ENCODE data around the gene SS18L1.
"Not testable (repeated sequence)": the region's sequence is repeated elsewhere in the genome, so short reads cannot be mapped to it uniquely, and the experiment has no call there.

SS18L1 gene

GRCh38 chr20:62143081-62143956, at the start of gene SS18L1, which contains the start of gene PSMA7:
Gene SS18L1, plus strand, starts transcription at chr20:62143769. Its CDS starts 52 bp downstream, at chr20:62143821.
Gene PSMA7, minus strand, starts transcription at chr20:62143394. Its CDS starts 91 bp downstream, at chr20:62143303.
- DNase-seq = peak; percentile 69 to 77

- DNase-seq = no peak
These were observed 46.9 kb upstream of the SS18L1 start for GRCh38 chr20:62096421-62097380.

GRCh38 chr20:62097881-62098407, 45.6 kb upstream of the SS18L1 start:
- DNase-seq = no peak

- DNase-seq = no peak
These were observed 42.5 kb upstream of the SS18L1 start for GRCh38 chr20:62101078-62101477.

GRCh38 chr20:62103508-62104233, 39.9 kb upstream of the SS18L1 start:
- no peak for DNase-seq

- no peak for DNase-seq
These were observed 39.3 kb upstream of the SS18L1 start for GRCh38 chr20:62104234-62104789.

- DNase-seq = no peak
These were observed 38.7 kb upstream of the SS18L1 start for GRCh38 chr20:62104791-62105345.

GRCh38 chr20:62105592-62105991, 38.0 kb upstream of the SS18L1 start:
- no peak for DNase-seq

- DNase-seq = no peak
These were observed 32.4 kb upstream of the SS18L1 start for GRCh38 chr20:62111148-62111547.

- DNase-seq = no peak
These were observed 31.2 kb upstream of the SS18L1 start for GRCh38 chr20:62112368-62112767.

- DNase-seq = no peak
These were observed 28.7 kb upstream of the SS18L1 start for GRCh38 chr20:62114894-62115293.

- DNase-seq = not testable (repeated sequence)
These were observed 27.7 kb upstream of the SS18L1 start for GRCh38 chr20:62115800-62116407.

- no peak for DNase-seq
These were observed 26.8 kb upstream of the SS18L1 start for GRCh38 chr20:62116558-62117361.

GRCh38 chr20:62117362-62117646, 26.3 kb upstream of the SS18L1 start:
- DNase-seq = no peak

- DNase-seq = no peak
These were observed 25.9 kb upstream of the SS18L1 start for GRCh38 chr20:62117658-62118057.

GRCh38 chr20:62118113-62119043, 25.2 kb upstream of the SS18L1 start:
- no peak for DNase-seq

- DNase-seq = no peak
These were observed 24.5 kb upstream of the SS18L1 start for GRCh38 chr20:62119115-62119514.

- DNase-seq = no peak
These were observed 23.8 kb upstream of the SS18L1 start for GRCh38 chr20:62119591-62120364.

- DNase-seq = no peak
These were observed 23.2 kb upstream of the SS18L1 start for GRCh38 chr20:62120365-62120762.

Data from AML-193 (cell line).